WI38 (cell line): ENCODE measurements around the gene PSEN1.

Source experiments
- H3K4me3 ChIP-seq: 2 replicates; pipeline ENCODE4 v1.5.1; 2011; ENCODE audit warnings: low read depth, mild to moderate bottlenecking, control low read depth, low read length
- TF ChIP-seq, protein P1 (sequence below): IDR thresholded peaks from 2 replicates; pipeline ENCODE4 v1.5.1; 2012; ENCODE audit warnings: low read depth, mild to moderate bottlenecking, control low read depth, low read length

Gene PSEN1

DNA sequence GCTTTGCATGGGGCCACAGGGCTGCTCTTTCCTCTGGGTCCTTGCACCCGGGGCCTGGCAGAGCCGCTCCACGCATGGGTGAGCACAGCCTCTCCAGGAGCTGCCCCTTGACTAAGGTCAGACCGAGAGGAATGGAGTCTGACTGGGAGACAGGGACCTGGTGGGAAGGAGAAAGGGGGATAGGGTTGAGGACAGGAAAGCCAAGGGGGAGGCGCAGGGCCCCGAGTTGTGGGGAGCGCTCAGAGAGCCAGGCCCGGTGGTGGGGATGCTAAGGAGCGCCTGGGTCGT is 117.0 kb downstream of the PSEN1 start:
- H3K4me3 ChIP-seq, result no peak overlapping the region

DNA sequence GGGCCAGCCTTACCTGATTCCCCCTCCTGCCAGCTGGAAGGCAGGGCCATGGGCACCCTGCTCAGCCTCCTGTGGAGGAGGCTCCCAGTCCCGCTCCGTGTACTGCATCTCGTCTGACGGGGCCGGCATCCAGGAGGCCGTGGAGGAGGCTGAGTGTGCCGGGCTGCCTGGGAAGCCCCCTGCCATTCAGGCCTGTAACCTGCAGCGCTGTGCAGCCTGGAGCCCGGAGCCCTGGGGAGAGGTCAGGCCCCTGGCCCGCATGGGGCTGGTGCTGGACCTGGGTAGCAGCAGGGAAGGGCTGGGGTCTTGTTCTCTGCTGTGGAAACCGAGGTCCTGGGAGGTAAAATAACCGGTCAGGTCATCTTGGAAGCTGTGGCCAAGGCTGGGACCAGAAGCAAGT is 117.4 kb downstream of the PSEN1 start:
- no peak overlapping the region for H3K4me3 ChIP-seq
- TF ChIP-seq, protein P1, sequence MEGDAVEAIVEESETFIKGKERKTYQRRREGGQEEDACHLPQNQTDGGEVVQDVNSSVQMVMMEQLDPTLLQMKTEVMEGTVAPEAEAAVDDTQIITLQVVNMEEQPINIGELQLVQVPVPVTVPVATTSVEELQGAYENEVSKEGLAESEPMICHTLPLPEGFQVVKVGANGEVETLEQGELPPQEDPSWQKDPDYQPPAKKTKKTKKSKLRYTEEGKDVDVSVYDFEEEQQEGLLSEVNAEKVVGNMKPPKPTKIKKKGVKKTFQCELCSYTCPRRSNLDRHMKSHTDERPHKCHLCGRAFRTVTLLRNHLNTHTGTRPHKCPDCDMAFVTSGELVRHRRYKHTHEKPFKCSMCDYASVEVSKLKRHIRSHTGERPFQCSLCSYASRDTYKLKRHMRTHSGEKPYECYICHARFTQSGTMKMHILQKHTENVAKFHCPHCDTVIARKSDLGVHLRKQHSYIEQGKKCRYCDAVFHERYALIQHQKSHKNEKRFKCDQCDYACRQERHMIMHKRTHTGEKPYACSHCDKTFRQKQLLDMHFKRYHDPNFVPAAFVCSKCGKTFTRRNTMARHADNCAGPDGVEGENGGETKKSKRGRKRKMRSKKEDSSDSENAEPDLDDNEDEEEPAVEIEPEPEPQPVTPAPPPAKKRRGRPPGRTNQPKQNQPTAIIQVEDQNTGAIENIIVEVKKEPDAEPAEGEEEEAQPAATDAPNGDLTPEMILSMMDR, result no peak

More for the DNA sequence above, 117.0 kb downstream of the PSEN1 start:
- TF ChIP-seq, protein P1, result no peak

DNA sequence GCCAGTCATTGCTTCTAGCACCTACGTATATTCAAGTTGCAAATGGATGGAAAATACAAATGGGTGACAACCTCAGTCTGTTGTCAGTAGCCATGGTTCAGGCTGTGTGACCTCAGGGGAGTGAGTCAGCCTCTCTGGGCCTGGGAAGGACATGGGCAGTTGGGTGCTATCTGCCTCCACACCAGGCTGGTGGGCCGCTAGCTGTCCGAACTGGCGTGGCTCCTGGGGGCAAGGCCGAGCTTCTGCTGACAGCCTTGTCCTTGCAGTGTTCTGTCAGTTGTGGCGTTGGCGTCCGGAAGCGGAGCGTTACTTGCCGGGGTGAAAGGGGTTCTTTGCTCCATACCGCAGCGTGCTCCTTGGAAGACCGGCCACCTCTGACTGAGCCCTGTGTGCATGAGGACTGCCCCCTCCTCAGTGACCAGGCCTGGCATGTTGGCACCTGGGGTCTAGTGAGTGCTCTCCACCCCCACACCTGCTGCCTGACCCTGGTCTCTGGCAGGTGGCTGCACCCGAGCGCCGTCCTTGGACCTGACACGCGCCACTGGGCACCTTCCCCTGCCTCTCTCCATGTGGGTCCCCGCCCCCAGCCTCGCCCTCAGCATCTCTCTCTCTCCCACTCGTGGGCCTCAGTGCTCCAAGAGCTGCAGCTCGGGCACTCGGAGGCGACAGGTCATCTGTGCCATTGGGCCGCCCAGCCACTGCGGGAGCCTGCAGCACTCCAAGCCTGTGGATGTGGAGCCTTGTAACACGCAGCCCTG is 118.1 kb downstream of the PSEN1 start:
- H3K4me3 ChIP-seq, result no peak overlapping the region
- TF ChIP-seq, protein P1, result no peak

DNA sequence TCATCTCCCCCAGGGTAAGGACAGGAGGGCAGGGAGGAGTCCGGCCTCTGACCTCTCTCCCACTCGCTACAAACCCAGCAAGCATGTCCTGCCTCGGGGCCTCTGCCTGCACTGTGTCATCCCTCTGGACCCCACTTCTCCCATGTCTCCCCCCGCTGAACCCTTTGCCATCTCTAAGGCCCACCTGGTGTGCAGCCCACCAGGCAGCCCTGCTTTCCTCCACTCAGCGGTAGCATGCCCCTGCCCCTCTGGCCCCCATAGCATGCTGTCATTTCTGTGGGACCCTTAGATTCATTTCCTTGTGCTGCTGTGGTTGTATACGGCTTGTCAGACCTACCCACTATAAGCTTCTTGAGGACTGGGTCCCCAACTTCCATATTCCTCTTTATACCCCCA is 118.7 kb downstream of the PSEN1 start:
- TF ChIP-seq, protein P1, result no peak

DNA sequence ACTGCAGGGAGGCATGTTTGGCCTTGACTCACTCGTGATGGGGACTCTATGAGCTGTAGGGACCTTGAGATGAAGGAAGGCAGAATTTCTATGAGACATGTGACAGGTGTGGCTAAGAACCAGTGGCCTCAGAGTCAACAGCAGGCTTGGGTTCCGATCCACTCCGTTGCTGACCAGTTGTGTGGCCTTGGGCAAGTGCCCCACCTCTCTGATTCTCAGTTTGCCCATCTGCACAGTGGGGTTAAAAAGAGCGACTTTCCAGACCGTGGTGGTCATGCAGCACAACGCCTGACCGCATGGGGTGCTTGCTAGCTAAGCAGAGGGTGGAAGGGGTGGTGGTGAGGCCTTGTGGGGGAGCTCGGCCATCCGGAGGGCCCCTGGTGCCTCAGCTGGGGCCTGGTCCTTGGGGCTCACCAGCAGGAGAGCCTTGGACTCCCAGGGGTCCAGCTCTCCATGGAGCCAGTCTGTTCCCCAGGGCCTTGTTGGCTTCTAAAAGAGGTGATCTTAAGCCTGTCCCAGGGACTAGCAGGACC is 119.5 kb downstream of the PSEN1 start:
- H3K4me3 ChIP-seq, result no peak overlapping the region
- TF ChIP-seq, protein P1, result no peak

More for the DNA sequence above, 118.7 kb downstream of the PSEN1 start:
- H3K4me3 ChIP-seq, result no peak overlapping the region

DNA sequence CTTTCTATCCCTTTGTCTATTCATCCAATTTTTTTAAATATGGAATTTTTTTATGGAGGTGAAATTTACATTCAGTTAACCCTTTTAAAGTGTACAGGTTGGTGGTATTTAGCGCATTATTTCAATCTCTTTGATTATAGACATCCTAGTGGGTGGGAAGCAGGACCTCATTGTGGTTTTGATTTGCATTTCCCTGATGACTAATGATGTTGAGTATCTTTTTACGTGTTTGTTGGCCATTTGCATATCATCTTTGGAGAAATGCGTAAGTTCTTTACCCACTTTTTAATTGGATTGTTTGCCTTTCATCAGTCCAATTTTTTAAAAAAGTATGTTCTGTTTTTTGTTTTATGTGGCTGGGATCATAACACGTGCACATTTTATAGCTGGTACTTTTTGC is 121.8 kb downstream of the PSEN1 start:
- H3K4me3 ChIP-seq, result no peak overlapping the region
- TF ChIP-seq, protein P1, result no peak

DNA sequence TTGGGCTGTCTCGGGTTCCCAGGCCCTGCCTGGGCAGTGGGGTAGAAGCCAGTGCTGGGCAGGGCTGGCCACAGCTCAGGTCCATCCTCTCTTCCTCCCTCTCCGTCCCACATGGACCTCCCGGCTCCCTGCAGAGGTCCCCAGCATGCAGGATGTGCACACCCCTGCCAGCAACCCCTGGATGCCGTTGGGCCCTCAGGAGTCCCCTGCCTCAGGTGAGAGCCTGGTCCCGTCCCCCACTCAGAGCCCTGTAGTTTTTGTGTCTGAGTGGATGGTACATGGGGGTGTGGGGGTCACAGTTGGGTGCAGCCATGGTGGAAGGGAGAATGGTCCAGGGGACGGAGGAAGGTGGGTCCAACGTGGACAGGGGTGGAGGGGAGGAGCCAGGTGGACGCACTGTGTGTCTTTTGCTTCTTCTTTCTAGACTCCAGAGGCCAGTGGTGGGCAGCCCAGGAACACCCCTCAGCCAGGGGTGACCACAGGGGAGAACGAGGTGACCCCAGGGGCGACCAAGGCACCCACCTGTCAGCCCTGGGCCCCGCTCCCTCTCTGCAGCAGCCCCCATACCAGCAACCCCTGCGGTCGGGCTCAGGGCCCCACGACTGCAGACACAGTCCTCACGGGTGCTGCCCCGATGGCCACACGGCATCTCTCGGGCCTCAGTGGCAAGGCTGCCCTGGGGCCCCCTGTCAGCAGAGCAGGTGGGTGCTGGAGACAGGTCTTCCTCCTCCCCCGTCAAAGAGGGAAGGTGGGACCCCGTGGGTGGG is 122.7 kb downstream of the PSEN1 start:
- TF ChIP-seq, protein P1, result no peak
- H3K4me3 ChIP-seq, result no peak overlapping the region
